Measurements from ENCODE around the gene MLLT10.

Gene MLLT10

DNA sequence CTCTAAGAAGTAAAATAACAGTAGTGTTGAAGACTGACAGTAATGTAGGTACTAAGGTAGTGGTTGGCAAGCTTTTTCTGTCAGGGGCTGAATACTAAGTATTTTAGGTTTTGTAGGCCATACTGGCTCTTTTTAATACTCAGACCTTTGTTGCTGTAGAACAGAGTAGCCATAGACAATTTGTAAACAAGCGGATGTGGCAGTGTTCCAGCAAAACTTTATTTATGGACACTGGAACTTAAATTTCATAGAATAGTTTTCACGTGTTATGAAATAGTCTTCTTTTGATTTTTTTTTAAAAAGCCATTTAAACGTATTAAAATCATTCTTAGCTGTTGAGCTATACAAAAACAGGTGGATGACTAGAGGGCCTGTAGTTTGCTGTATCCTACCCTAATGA lies 121.2 kb downstream of the MLLT10 start:
- DNase-seq, result no peak

DNA sequence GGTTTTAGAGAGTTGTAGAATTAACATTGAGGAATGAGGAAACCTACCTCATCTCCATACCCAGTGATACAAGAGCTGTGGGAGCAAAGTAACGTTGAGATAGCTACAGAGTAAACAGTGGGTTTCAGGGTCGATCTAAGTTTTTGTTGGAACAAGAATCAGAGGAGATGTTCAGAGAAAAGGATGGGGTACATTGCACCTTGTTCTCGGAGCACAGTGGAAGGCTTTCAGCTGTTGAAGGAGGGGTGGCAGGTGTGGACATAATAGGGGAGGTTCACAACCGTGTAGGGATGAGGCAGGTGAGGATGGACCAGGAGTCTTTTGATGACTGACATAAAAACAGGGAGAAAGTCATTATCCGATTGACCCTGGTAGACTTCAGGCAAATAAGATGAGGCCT lies 121.7 kb downstream of the MLLT10 start:
- DNase-seq, result no peak

DNA sequence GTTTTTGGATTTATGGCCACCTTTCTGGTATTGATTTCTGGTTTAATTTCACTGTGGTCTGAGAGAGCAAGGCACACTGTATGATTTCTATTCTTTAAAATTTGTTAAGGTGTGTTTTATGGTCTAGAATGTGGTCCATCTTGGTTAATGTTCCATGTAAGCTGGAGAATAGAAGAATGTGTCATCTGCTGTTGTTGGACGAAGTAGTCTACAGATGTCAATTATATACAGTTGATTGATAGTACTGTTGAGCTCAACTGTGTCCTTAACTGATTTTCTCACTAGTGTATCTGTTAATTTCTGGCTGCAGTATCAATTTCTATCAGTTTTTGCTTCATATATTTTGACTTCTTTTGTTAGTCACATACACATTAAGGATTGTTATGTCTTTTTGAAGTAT lies 127.1 kb downstream of the MLLT10 start:
- no peak for DNase-seq

- no peak for DNase-seq
Measured at GRCh38 chr10:21661935-21662334, 127.9 kb downstream of the MLLT10 start.

GRCh38 chr10:21662635-21663034 lies 128.6 kb downstream of the MLLT10 start:
- DNase-seq, result no peak

GRCh38 chr10:21668831-21669230 lies 134.8 kb downstream of the MLLT10 start:
- DNase-seq, result no peak

DNA sequence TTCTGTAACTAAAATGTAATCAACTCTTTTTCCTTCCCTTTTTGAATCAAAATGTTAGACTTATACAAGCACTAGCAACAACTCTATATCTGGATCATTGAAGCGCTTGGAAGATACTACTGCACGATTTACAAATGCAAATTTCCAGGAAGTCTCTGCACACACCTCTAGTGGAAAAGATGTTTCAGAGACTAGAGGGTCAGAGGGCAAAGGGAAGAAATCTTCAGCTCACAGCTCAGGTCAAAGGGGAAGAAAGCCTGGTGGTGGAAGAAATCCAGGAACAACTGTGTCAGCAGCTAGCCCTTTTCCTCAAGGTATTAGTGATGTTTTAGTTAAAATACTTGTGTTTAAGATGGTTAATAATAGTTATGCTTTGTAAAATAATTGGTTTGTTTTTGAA lies 136.4 kb downstream of the MLLT10 start:
- no peak for DNase-seq

DNA sequence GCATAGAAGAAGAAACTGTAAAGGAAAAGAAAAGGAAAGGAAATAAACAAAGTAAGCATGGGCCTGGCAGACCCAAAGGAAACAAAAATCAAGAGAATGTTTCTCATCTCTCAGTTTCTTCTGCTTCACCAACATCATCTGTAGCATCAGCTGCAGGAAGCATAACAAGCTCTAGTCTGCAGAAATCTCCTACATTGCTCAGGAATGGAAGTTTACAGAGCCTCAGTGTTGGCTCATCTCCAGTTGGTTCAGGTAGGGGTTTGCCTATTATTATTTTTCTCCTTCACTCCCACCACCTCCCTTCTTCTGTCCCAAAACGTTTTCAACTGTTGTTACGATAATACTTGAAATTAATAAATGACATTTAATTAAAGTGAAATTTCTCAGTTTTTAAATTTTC lies 139.6 kb downstream of the MLLT10 start:
- DNase-seq, result no peak

GRCh38 chr10:21675157-21675796 lies 141.2 kb downstream of the MLLT10 start:
- no peak for DNase-seq

GRCh38 chr10:21677551-21677950 lies 143.5 kb downstream of the MLLT10 start:
- DNase-seq, result no peak

DNA sequence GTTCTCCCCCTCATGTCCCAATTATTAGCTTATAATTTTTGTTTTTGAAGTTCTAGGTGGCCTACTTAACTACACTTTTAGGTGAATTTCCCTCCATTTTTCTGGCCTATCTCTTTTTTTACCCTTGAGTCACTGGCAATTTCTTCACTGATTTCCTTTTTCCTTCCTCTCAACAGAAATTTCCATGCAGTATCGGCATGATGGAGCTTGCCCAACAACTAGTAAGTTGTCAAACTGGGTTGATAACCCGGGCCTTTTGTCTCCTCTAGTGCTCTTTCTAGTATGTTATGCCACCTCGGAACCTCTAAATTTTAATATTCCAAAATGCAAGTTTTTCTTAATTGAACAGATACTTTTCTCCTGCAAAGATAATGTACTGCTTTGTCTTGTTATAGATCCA lies 147.1 kb downstream of the MLLT10 start:
- DNase-seq, result no peak

DNA sequence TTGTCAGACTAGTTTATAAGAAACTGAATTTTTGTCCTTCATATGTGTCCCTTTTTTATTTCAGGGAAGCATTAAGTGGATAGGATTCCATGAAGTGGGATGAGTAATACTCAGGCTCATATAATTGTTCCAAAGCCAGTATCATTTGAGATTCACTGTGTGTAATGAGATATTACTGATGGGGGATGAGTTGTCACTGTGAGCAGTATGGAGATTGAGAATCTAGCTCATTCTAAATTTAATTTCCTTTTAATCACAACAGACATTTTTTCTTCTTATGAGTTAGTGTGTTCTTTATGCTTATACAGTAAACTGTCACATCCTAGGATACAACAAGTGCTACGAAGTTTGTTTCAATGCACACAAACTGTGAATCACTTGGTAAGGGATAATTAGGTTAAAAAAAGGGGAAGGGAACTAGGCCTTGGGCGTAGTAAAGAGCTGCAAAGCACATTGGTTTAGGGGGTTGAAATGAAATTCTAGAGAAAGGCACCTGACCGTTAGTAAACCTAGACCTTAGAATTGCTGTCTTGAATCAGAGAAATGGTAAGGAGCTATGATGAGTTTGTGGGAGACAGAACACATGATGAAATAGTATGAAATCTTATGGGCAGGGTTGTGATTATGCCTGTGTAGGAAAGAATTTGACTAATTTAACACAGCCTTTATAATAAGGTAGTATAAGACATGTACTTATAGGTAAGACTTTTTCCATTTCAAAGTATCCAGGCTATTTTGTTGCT lies 153.4 kb downstream of the MLLT10 start:
- DNase-seq, result no peak

- DNase-seq, result no peak
Measured at GRCh38 chr10:21688009-21688332, 153.9 kb downstream of the MLLT10 start.

DNA sequence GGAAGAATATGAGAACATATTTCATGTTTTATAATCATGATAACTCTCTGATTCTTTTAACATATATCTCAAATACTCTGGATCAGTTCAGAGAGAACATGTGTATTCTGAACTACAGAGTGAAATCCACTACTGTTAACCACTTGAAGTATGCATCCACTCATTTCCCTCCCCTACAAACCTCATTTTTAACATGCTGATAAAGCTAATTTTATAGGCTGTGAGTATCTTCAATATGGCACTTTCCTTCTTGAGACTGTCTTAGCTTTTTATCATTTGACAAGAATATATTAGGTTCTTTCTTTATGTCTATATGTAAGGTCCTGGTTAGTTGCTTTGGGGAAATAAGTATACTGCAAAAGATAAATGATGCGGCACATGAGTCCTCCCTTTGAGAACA lies 154.8 kb downstream of the MLLT10 start:
- DNase-seq, result no peak

DNA sequence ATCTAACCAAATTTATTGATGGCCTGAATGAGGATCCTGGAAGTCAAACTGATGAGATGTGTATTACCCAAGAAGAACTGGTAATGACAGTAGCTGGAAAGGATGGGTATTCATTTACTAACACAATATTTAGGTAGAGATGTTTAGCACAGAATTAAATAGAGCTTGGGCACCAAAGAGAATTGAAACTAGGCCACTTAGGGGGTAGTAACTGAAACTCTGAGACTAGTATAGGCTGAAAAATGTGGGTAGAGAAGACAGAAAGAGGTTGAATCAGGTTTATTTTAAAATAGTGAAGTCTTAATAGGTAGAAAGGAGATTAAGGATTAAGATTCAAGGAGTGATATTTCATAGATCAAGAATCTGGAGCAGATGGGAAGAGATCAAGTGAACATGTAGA lies 155.8 kb downstream of the MLLT10 start:
- no peak for DNase-seq

DNA sequence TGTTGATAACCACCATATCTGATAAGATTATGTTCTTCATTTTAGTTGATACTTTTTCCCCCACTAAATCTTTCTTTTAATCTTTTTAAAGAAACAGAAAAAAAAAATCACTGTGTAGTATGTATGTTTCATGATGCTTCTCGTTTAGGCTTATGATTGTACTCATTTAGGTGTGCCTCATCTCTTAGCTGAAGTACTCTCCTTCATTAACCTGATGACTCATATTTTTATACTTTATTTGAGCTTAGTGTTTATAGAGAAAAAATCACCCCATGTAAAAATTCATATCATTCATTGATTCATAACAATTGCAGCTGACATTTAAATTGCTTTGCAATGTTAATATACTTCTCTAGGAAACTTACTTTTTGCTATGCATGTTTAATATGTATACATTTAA lies 158.9 kb downstream of the MLLT10 start:
- no peak for DNase-seq

GRCh38 chr10:21693418-21693817 lies 159.4 kb downstream of the MLLT10 start:
- no peak for DNase-seq

GRCh38 chr10:21694631-21695030 lies 160.6 kb downstream of the MLLT10 start:
- DNase-seq, result no peak

- no peak for DNase-seq
Measured at GRCh38 chr10:21696302-21696701, 162.3 kb downstream of the MLLT10 start.

DNA sequence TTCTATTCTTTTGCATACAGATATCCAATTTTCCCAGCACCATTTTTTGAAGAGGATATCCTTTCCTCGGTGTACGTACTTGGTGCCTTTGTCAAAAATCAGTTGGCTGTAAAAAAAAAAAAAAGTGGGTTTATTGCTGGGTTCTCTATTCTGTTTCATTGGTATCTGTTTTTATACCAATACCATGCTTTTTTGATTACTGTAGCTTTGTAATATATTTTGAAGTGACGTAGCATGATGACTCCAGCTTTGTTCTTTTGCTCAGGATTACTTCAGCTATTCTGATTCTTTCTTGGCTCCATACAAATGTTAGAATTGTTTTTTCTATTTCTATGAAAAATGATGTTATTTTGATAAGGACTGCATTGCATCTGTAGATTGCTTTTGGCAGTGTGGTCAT lies 165.5 kb downstream of the MLLT10 start:
- DNase-seq, result no peak

GRCh38 chr10:21700474-21700873 lies 166.4 kb downstream of the MLLT10 start:
- no peak for DNase-seq

DNA sequence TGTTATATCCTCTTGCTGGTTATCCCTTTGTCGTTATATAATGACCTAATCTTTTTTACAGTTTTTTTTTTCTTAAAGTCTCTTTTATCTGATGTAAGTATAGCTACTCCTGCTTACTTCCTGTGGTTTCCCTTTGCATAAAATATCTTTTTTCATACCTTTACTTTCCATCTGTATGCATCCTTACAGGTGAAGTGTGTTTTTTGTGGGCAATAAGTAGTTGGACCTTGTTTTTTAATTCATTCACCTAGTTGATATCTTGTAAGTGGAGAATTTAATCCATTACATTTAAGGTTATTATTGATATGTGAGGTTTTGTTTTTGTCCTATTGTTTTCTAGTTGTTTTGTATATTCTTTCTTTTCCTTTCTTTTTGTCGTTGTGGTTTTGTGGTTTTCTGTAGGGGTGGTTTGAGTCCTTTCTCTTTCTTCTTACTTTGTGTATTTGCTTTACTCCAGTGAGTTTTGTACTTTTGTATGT lies 168.6 kb downstream of the MLLT10 start:
- no peak for DNase-seq

DNA sequence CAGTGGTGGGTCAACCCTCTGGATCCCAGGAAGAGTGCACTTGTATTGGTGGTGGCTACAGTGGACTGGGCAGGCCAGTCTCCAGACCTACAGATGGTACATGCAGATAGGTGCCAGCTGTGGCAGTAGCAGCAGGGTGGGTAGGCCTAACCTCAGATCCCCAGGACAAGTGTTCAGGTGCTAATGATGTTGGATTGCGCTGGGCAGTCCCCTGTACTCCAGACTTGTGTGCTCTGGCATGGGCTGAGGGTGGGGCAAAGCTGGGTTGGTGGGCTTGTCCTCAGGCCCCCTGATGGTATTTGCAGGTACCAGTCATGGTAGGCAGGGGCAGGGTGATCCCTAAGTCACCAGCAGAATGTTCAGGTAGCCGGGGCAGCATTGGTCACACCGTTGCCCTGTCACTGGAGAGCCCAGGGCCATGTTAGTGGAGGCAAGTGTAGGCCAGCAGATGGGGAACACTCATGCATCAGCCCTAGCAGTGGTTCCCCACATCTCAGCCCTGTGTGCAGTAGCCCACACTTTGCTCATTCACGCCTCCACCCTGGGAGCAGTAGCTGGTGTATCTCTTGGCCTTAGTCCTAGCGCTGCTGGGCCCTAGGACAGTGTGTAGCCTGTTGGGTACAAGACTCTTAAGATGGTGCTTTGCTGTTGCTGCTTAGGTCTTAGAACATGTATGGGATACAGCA lies 171.3 kb downstream of the MLLT10 start:
- no peak for DNase-seq

GRCh38 chr10:21705828-21706176 lies 171.8 kb downstream of the MLLT10 start:
- DNase-seq, result no peak
